Left hindlimb (tissue), 1 donor: ENCODE data around the gene SLC38A7.

Experiments used
- DNase-seq: peaks from one replicate; pipeline ENCODE4 v3.0.0-alpha.2; 2018

SLC38A7 gene

DNA sequence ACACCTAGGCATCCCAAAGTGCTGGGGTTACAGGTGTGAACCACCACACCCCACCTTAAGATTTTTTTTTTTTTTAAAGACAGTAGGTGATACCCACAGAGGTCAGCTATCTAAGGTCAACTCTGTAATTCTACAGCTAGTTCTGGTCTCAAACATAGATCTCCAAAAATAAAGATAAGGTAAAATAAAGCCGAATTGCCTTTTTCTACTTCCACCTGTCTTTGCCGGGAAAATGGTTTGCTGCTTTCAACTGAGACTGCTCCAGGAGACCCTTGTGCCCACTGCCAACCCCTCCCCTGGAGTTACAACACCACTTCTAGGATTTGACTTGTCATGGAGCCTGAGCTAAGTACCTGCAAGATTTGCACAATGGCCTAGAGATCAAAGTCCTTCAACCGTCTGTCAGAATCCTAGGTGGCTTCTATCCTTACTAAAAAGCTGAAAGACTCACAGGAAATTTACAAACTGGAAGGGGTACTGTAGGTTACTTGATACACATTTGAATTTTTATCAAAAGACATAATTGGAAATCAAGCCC is 50.2 kb downstream of the SLC38A7 start:
- no peak for DNase-seq

DNA sequence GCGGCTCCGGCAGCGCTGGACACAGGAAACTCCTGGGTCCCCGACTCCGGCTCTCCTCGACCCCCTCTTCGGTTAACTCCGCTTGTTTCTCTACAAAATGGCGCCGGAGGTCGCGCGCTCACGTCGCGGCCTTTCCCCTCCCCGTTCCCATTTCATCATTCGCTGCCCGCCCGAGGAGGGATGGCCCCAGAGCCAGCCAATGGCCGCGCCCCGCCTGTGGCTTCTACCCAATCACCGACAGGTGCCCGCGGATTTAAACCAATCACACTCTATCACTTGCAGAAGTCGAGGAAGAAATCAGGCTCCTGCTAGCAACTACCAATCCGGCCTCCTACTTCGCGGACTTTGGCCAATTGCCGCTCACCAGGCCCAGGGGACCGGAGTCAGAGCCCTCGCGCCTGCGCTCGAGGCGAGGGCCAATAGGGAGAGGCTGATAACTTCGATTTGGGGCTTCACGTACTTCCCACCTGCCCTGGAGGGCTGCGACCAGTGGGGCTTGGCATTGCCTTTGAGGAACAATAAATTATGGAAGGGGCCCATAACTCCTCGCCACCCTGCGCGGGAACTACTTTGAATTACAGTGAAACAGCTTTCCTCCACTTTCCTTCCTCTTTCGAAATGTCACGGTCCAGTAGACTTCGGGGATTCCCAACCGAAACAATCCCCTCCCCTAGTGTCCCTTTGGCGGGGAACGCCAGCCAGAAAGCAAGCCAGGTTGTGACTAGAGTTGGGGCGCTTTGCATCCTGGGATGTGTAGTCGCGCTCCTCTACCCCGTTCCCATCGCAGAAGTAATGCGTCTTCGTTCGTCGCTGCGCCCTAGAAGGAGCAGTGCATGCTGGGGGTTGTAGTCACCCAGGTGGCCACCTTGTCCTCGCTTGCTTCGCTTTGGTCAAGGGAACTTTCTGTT is 54.6 kb downstream of the SLC38A7 start, which contains the start of gene CNOT1:
CNOT1 (minus strand) TSS at position 94 of the 908 bp plus-strand sequence. CDS start 30,489 bp downstream, outside the sequence.
- peak; percentile 100 for DNase-seq

DNA sequence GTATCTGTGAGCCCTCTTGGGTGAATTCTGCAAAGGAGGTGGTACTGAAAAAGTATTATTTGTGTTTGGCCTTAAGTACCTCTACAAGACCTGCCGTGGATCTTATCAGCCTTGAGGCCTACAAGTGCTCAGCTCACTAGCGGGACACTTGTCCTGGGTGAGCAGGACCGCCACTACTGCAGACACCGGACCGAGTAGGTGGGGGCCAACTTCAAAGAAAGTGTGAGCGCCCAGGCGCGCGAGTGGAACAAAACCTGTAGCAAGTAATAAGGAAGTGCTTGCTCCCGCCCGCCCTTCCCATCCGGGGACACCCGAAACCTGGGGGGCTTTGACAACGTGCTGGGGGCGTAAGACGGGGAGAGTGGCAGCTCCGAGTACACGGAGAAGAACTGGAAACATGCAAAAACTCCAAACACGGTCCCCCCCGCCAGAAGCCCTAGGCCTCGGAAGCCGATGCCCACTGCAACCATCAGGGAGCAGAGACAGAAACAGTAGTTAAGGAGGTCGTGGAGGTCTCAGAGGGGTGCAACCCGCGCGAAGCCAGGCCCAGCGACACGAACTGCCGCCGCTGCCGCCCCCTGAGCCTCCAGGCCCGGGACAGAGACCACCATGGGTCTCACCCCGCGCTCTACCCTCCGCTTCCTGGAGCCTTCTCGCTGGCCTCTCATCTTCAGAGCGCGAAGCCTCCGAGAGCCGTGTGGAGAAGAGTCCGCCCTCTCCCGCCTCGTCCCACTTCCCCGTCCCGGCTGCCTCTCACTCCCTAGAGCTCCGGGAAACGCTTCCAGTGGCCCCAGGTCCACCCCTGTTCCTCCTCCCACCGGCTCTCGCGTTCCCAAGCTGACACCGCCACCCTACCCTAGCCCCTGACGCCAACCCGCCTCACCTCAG is 55.5 kb downstream of the SLC38A7 start:
- DNase-seq = peak; percentile 64

DNA sequence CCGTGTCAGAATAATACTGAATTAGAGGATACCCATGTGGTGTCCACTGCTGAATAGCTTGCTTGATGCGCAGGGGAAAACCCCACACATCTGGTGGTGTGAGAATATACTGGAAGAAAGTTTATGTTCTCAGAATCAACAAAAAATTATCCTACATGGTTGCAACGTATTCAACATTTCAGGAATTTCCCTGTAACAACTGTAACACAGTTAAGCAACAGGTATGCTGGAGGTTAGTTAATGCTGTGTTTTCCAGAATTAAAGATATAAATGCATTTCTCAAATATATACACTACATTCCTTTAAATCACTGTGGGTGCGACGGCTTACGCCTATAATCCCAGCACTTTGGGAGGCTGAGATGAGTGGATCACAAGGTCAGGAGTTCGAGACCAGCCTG is 60.4 kb downstream of the SLC38A7 start:
- no peak for DNase-seq

DNA sequence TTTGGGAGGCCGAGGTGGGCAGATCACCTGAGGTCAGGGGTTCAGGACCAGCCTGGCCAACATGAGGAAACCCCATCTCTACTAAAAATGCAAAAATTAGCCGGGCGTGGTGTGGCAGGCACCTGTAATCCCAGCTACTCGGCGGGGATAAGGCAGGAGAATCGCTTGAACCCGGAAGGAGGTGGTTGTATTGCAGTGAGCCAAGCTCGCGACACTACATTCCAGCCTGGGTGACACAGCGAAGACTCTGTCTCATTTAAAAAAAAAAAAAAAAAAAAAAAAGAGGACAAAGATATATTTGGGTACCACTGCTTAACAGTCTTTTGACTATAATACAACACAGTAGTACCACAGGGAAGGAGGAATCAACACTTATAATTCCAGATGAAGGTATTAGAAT is 64.2 kb downstream of the SLC38A7 start:
- no peak for DNase-seq

DNA sequence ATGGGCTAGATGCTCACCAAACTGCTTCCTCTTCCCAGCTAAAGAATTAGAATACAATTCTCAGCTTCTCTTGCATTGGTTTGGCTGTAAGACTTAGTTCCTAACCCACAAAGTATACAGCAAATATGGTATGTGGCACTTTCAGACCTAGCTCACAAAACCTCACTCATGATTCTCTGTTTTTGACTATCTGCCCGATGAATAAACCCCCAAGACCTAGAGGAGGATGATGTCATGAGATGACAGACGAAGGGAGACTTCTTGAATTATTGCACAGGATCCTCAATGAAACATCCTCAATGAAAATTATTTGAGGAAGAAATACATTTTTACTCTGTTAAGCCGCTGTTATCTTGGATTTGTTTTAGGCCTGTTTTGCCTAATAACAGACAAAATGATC is 69.3 kb downstream of the SLC38A7 start:
- no peak for DNase-seq
